ENCODE measurements around the gene HOXB7.

HOXB7 gene

DNA sequence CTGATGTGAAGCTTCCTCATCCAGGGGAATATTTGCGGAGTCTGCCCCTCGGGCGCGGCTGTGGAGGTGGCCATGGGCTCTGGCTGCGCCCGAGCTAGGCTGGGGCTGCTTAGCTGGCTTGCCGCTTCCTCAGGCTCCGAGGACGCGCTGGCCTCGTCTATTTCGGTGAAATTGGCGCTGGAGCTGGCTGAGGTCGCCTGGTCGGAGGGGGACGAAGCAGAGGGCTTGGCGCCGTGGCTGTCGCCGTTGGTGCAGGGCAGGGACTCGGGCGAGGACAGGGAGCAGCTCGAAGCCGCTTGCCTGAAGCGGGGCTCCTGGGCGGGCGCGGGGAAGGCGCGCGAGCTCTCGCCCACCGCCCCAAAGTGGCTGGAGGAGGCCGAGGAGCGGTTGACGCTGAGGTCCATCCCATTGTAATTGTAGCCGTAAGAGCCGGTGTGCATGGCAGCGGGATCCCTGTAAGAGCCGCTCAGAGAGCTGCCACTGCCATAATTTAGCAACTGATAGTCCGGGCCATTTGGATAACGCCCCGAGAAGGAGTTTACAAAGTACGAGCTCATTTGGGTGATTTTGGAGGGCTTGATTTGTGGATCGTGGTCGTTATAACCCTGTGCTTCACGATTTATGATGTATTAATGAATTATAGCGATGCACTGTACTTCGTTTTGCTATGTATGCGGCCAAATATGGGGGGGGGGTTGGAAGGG lies 17.5 kb downstream of the HOXB7 start, which contains the start of gene HOXB5:
Gene HOXB5 (minus strand): TSS at position 654 of the 704 bp plus-strand sequence. CDS start 97 bp downstream, at position 557.
- TF ChIP-seq, protein P1, sequence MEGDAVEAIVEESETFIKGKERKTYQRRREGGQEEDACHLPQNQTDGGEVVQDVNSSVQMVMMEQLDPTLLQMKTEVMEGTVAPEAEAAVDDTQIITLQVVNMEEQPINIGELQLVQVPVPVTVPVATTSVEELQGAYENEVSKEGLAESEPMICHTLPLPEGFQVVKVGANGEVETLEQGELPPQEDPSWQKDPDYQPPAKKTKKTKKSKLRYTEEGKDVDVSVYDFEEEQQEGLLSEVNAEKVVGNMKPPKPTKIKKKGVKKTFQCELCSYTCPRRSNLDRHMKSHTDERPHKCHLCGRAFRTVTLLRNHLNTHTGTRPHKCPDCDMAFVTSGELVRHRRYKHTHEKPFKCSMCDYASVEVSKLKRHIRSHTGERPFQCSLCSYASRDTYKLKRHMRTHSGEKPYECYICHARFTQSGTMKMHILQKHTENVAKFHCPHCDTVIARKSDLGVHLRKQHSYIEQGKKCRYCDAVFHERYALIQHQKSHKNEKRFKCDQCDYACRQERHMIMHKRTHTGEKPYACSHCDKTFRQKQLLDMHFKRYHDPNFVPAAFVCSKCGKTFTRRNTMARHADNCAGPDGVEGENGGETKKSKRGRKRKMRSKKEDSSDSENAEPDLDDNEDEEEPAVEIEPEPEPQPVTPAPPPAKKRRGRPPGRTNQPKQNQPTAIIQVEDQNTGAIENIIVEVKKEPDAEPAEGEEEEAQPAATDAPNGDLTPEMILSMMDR (IDR thresholded peaks at IDR 0.05; ENCODE audit: insufficient read depth, low read depth, low read length, missing control alignments) = no peak
- DNase-seq (ENCODE audit: low read depth) = no peak
- peak within 1 kb of the TSS; percentile 44 for H3K4me3 ChIP-seq (ENCODE audit: low read depth, low read length)

DNA sequence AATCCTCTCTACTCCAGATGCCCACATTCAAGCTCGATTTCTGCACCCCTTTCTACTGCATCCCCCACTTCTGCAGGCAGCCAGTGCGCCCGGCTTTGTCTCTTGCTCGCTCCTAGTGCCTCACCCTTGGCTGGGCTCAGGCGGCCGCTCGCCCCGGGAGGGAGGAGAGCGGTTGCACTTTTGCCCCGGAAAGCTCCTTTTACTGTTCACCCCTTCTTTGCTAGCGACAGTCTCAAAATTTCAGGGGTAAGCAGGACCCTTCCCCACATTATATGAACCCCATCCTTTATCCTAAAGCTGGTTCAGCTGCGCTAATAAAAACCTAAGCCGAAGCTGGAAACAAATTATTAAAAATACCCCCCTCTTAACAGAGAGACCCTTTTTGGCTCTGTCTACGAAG lies 18.2 kb downstream of the HOXB7 start:
- no peak overlapping the region; the same call in 1 of the 2 replicates for H3K4me3 ChIP-seq (ENCODE audit: low read depth, low read length)
- DNase-seq (ENCODE audit: low read depth) = no peak
- TF ChIP-seq, protein P1 (IDR thresholded peaks at IDR 0.05; ENCODE audit: insufficient read depth, low read depth, low read length, missing control alignments) = no peak

DNA sequence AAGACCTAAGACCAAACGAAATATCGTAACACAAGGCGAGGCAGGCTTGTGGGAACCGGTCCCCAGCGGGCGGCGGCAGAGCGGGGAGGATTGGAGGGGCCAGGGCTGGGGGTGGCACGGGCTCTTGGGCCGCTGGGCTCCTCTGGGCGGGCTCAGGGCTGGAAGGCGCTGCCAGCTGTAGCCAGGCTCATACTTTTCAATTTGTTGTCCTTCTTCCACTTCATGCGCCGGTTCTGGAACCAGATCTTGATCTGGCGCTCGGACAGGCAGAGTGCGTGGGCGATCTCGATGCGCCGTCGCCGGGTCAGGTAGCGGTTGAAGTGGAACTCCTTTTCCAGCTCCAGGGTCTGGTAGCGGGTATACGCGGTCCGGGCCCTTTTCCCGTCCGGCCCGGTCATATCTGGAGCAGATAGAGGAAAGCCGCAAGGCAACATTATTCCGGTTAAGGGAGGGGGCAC lies 18.7 kb downstream of the HOXB7 start:
- TF ChIP-seq, protein P1 (IDR thresholded peaks at IDR 0.05; ENCODE audit: insufficient read depth, low read depth, low read length, missing control alignments) = no peak
- no peak overlapping the region for H3K4me3 ChIP-seq (ENCODE audit: low read depth, low read length)
- DNase-seq (ENCODE audit: low read depth) = no peak

DNA sequence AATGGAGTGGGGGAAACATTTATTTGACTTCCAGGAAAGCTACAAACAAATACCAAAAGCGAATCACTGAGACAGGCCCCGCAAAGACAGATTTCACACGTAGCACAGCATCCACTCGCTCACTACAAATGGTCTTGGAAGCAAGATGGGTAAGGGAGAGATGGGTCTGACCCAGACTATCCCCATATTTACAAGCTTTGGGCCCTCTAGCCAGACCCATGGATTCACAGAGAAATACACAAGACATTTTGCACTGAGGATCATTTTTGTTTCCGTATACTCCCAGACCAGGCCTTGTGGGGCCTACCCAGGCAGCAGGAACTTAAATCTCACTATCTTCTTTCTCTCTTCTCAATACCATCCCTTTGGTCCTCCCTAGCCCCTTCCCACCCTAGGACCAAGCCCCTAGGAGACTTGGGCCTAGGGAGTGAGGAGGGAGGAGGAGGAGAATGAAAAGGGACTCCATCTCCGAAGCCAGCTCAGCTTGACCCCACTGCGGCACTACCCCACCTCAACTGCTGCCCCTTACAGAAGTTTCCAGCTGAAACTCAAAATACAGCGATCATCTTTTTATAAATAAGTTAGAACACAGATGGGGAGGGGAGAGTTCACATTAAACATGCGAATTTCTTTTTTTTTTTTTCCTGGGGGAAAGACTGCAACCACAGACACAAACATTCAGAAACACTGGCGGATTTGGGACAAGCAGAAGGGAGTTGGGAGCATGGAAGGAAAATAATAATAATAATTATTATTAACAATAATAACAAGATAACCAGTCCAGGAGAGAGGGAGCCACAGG lies 19.4 kb downstream of the HOXB7 start:
- TF ChIP-seq, protein P1 (IDR thresholded peaks at IDR 0.05; ENCODE audit: insufficient read depth, low read depth, low read length, missing control alignments) = no peak
- no peak overlapping the region for H3K4me3 ChIP-seq (ENCODE audit: low read depth, low read length)

DNA sequence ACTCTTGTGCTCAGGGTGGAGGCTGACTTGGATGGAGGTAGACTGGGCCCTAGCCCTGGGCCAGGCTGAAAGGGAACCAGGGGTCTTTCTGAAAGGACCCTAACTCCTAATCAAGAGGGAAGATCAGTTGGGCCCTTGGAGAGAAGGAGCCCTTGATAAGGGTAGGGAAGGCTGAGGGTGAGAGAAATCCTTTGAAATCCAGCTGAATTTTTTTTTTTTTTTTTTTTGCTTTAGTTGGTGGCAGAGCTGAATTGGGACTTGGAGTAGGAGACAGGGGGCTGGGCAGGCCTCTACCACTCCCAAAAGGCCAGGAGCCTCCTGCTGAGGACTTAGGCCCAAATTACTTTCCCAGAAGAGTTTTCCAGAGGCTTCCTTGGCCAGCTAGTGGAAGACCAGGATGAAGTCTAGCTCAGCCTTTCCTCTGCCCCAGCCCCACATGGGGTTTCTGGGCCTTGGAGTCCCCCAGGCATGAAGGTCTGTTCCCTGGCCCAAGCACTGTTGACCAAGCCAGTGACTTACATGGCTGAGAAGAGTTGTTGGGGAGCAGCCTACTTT lies 20.1 kb downstream of the HOXB7 start:
- DNase-seq (ENCODE audit: low read depth) = no peak
- TF ChIP-seq, protein P1 (IDR thresholded peaks at IDR 0.05; ENCODE audit: insufficient read depth, low read depth, low read length, missing control alignments) = no peak
- no peak overlapping the region for H3K4me3 ChIP-seq (ENCODE audit: low read depth, low read length)

More for the DNA sequence above, 19.4 kb downstream of the HOXB7 start:
- DNase-seq (ENCODE audit: low read depth) = no peak

DNA sequence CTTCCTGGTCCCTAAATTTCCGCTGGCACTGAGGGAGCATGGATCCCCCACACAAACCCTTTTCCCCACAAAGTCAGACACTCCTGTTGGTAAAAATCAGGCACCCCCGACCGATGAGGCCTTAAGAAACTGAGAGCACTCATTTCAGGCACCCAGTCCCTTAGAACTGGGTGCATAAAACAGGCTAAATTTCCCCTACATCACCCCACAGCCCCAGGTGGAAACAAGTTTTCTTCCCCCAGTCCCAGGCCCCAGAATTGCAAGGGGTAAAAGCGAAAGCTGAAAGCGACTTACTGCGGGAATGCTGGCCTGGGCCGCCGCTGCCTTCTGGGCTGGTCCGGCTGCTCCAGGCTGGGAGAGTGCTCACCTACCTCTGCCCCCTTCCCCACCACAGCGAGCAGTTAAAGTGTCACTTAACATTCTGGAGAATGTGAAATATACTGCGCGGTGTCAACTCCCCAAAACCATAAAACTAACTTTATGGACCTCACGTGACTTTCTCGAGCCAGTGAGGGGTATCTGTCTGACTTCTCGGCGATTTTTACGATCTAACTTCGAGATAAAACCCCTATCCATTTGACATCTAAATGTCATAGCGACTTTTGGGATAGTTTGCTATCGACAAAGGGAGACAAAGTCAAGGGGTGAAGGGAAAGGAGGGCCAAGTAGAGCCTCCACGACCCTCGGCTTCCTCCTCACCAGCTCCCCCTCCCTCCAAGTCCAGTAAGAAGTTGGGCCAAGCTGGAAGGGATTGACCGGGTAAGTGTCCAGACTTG lies 20.8 kb downstream of the HOXB7 start, which contains the start of gene HOXB3:
Gene HOXB3 (minus strand): TSS at position 411 of the 776 bp plus-strand sequence. CDS start 37,767 bp downstream, outside the sequence.
- no peak within 1 kb of the TSS for H3K4me3 ChIP-seq (ENCODE audit: low read depth, low read length)
- no peak for DNase-seq (ENCODE audit: low read depth)
- TF ChIP-seq, protein P1 (IDR thresholded peaks at IDR 0.05; ENCODE audit: insufficient read depth, low read depth, low read length, missing control alignments) = no peak

All from GM12865 (cell line).